PC-3 (cell line): ENCODE data around the gene CAMK1D.

Experiments
- CTCF ChIP-seq: fragments of 300-600 bp; sonication (generic); conservative IDR thresholded peaks from 2 replicates; pipeline ENCODE4 v1.5.1; 2017; ENCODE audit warnings: antibody characterized with exemption, low read depth, mild to moderate bottlenecking, low read length
- EZH2 ChIP-seq: fragments of 300-600 bp; sonication (generic); IDR thresholded peaks from one replicate; pipeline ENCODE4 v1.6.1; 2017; ENCODE audit warnings: antibody characterized with exemption, mild to moderate bottlenecking, low read length; ENCODE audit not compliant: unreplicated experiment
- EZH2phosphoT487 ChIP-seq: fragments of 300-600 bp; sonication (generic); IDR thresholded peaks from 2 replicates; pipeline ENCODE4 v1.6.1; 2018; ENCODE audit warnings: mild to moderate bottlenecking, antibody characterized with exemption, low read length, borderline replicate concordance

DNA sequence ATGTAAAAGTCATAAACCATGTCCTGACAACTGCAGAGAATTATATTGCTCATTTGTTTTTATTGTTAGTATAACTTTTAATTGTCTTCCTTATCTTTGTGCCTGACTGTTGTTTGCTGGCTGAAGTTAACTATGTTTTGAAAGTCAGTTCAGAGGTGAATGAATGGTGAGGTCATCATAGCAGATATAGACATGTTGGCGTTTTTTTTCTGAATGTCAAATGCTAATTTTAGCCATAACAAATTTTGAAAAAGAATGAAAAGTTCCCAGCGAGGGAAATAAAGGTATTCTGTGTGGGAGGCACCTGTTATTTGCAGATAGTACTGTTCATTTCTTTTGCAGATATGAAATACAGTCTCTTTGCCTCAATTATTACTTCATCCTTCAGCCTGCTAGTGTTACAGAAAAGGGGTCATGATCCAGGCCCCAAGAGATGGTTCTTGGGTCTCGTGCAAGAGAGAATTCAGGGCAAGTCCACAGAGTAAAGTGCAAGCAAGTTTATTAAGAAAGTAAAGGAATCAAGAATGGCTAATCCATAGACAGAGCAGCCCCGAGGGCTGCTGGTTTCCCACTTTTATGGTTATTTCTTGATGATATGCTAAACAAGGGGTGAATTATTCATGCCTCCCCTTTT, 96.5 kb downstream of the CAMK1D start:
- TF ChIP-seq EZH2phosphoT487 (no peak), CTCF (no peak), EZH2 (no peak)
